C4-2B (cell line): ENCODE data around the gene OR10AG1.

ENCODE experiments used
- H3K27ac ChIP-seq: fragments of 450-650 bp; 2 replicates; pipeline ENCODE4 v1.5.1; 2017
- ZFX ChIP-seq: fragments of 450-650 bp; IDR thresholded peaks from 2 replicates; pipeline ENCODE4 v1.6.1; 2017
- TF ChIP-seq, protein P1 (sequence below): fragments of 450-650 bp; conservative IDR thresholded peaks from 2 replicates; pipeline ENCODE4 v1.5.1; 2017; ENCODE audit warnings: mild to moderate bottlenecking

OR10AG1 gene, protein sequence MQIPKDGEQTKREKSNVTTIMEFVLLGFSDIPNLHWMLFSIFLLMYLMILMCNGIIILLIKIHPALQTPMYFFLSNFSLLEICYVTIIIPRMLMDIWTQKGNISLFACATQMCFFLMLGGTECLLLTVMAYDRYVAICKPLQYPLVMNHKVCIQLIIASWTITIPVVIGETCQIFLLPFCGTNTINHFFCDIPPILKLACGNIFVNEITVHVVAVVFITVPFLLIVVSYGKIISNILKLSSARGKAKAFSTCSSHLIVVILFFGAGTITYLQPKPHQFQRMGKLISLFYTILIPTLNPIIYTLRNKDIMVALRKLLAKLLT

DNA sequence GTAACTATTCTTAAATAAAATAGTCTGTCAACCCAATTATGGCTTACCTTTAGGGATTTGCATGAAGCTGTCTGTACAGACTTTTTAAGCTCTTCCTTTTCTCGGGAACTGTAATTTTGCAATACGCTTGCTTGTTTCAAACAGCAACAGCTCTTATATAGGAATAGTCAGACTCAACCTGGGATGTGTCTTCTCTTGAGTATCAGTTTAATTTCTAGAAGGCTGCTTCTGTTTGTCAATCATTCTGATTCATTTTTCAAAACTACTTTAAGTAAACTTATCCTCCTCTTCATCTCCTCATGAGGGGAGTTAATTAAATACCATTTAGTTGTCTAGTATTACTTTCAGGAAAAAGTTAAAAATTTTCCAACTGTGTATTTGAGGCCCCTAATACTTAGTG is at the start of gene OR10AG1:
OR10AG1 (minus strand) TSS at position 101 of the 400 bp plus-strand sequence; CDS start at position 63, 38 bp downstream.
- no peak within 1 kb of the TSS for H3K27ac ChIP-seq
- no peak for TF ChIP-seq ZFX
- TF ChIP-seq, protein P1, sequence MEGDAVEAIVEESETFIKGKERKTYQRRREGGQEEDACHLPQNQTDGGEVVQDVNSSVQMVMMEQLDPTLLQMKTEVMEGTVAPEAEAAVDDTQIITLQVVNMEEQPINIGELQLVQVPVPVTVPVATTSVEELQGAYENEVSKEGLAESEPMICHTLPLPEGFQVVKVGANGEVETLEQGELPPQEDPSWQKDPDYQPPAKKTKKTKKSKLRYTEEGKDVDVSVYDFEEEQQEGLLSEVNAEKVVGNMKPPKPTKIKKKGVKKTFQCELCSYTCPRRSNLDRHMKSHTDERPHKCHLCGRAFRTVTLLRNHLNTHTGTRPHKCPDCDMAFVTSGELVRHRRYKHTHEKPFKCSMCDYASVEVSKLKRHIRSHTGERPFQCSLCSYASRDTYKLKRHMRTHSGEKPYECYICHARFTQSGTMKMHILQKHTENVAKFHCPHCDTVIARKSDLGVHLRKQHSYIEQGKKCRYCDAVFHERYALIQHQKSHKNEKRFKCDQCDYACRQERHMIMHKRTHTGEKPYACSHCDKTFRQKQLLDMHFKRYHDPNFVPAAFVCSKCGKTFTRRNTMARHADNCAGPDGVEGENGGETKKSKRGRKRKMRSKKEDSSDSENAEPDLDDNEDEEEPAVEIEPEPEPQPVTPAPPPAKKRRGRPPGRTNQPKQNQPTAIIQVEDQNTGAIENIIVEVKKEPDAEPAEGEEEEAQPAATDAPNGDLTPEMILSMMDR, result no peak

DNA sequence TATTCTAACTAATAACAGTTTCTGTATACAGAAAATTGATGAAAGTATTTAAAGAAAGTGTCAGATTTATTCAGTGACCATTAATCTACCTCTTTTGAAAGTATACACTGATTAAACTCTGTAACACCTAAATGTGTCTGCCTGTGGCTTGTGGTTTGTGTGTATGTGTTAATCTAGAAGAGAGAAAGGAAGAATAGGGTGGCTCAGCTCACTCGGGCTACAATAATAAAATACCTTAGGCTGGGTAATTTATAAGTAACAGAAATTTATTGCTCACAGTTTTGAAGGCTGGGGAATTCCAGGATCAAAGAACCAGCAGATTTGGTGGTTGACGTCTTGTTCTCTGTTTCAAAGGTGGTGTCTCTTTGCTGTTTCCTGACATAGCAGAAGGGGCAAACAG is 44.1 kb upstream of the OR10AG1 start:
- TF ChIP-seq, protein P1, result no peak
- no peak for TF ChIP-seq ZFX

DNA sequence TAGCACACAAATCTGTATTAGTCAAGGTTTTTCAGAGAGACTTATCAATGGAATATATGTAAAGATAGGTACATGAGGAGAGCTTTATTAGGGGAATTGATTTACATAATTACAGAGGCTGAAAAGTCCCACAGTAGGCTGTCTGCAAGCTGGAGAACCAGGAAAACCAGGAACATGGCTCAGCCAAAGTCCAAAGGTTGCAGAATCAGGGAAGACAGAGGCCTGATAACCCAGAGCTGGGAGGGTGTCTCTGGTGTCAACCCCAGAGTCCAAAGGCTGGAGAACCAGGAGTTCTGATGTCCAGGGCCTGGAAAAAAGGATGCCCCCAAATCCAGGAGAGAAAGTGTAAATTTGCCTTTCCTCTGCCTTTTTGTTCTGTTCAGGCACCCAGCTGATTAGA is 41.0 kb upstream of the OR10AG1 start:
- H3K27ac ChIP-seq, result no peak overlapping the region
- TF ChIP-seq ZFX, result no peak
- TF ChIP-seq, protein P1, result no peak

More for the DNA sequence above, 44.1 kb upstream of the OR10AG1 start:
- no peak overlapping the region for H3K27ac ChIP-seq

DNA sequence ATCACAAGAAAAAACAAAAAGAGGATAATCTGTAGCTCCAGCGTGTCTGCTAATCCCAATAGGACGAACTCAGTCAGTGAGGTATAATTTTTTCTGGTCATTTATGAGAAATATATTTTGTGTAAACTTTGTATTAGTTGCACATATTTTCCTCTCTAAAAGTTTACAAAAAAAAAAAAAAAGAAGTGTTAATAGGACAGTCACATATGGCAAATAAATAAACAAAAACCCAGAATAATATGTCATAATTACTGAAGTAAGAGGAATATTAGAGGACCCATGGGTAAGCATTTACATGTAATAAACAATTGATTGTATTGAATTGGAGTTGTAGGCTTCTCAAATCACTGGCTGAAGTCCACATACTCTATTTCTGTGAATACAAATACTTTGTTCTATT is 24.8 kb upstream of the OR10AG1 start, which contains the start of gene OR5F1:
OR5F1 (minus strand) TSS at position 101 of the 400 bp plus-strand sequence; CDS start at position 101, 0 bp downstream.
- H3K27ac ChIP-seq, result no peak within 1 kb of the TSS
- TF ChIP-seq, protein P1, result no peak
- TF ChIP-seq ZFX, result no peak

DNA sequence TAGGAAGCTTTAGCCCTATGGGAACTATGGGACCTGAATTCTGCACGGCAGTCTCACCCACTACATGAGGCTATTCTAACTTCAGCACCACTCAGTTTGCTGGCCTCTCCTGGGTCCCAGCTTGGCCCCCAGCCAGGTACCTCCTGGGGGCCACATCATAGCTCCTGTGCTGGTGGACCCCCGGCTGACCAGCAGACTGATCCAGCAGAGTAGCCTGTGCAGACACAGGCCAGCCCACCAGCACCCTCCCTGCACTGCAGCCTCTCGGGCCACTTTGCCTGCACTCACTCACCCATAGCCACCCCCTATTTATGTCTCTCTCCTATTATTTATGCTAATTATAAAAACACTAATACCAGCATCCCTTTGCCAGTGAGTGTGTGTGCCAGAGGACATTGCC is 1.2 kb upstream of the OR10AG1 start:
- TF ChIP-seq, protein P1, result no peak
- no peak for TF ChIP-seq ZFX
- H3K27ac ChIP-seq, result no peak overlapping the region

DNA sequence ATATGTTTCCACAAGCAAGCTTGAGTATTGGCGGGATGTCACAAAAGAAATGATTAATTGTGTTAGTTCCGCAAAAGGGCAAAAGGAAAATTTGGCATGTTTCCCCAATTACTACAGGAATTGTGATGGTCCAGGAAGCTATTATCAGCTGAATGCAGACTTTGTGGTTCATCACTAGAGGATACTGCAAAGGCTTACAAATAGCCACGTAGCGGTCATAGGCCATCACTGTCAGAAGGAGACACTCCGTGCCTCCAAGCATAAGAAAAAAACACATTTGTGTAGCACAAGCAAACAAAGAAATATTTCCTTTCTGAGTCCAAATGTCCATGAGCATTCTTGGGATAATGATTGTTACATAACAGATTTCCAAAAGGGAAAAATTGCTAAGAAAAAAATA is 1.8 kb downstream of the OR10AG1 start:
- TF ChIP-seq, protein P1, result no peak
- no peak for TF ChIP-seq ZFX
- H3K27ac ChIP-seq, result no peak overlapping the region

DNA sequence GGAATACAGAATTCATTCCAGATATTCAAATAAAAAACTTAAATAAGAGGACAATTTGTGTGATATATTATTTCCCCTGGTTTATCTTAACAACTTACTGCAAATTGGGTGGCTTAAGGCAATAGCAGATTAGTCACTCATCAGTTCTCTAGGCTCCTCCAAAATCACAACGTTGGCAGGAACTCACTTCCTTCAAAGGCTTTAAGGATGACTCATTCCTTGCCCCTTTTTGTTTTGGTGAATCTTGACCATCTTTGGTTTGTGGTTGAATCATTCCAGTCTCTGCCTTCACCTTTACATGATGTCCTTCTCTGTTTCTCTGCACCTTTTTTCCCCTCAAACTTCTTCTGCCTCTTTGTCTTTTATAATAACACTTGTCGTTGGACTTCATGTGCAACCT is 3.4 kb downstream of the OR10AG1 start:
- TF ChIP-seq, protein P1, result no peak
- no peak for TF ChIP-seq ZFX
- no peak overlapping the region for H3K27ac ChIP-seq
